Gastroesophageal sphincter (tissue), 3 donors: ENCODE measurements around the gene PNPLA5.

Source experiments
- CTCF ChIP-seq, 4 experiments: fragments of 200-600 bp in 2 of 4; fragments of 450-650 bp in 2 of 4; sonication (generic) in 1 of 4; IDR thresholded peaks; one replicate each; pipeline ENCODE4 v1.5.1; 2017 to 2019; ENCODE audit warnings: antibody characterized with exemption in 4 of 4, mild to moderate bottlenecking in 2 of 4, moderate library complexity in 2 of 4
- POLR2A ChIP-seq, 2 donors: fragments of 450-650 bp; IDR thresholded peaks; one replicate each; pipeline ENCODE4 v1.6.1; 2017; ENCODE audit warnings: antibody characterized with exemption in 2 of 2, mild to moderate bottlenecking in 2 of 2, moderate library complexity in 1 of 2
- POLR2AphosphoS5 ChIP-seq: sonication (generic); formaldehyde crosslinking; IDR thresholded peaks from one replicate; pipeline ENCODE4 v1.6.1; 2017; ENCODE audit warnings: antibody characterized with exemption

- TF ChIP-seq CTCF (IDR thresholded peaks at IDR 0.05) (no peak), POLR2A (IDR thresholded peaks at IDR 0.05) (no peak), POLR2AphosphoS5 (no peak)
These were observed 25.7 kb upstream of the PNPLA5 start for GRCh38 chr22:43917521-43917920.
